H1 (cell line): Measurements from ENCODE around the gene TEX44. TPM values are rescaled to one million over a fixed set of nuclear protein-coding genes. Genes with fewer than 3 reads are reported as not detected.

Experiments used
- EP300 ChIP-seq, 2 experiments: IDR thresholded peaks; 1 replicate in 1 of 2; 2 replicates in 1 of 2; pipeline ENCODE4 v1.6.1; 2011 to 2012; ENCODE audit warnings: low read depth in 2 of 2, low read length in 2 of 2, mild to moderate bottlenecking in 2 of 2, borderline replicate concordance in 1 of 2, inconsistent platforms in 1 of 2, moderate library complexity in 1 of 2
- POLR2A ChIP-seq, 2 experiments: IDR thresholded peaks; 1 replicate in 1 of 2; 2 replicates in 1 of 2; pipeline ENCODE4 v1.6.1; 2011; ENCODE audit warnings: low read depth in 2 of 2, low read length in 2 of 2, mild to moderate bottlenecking in 2 of 2; ENCODE audit errors: control extremely low read depth in 1 of 2
- polyA plus RNA-seq, 7 experiments: library from polyadenylated mRNA; depleted of rRNA in 3 of 7; stranded (reverse) in 5 of 7; unstranded in 2 of 7; fragments of >200 nt in 5 of 7; fragments of 200-250 nt in 2 of 7; gene quantifications; 1 replicate in 5 of 7; 2 replicates in 1 of 7; 4 replicates in 1 of 7; pipeline versions ENCODE4 v1.2.1 to v1.2.3, GENCODE V29; 2011 to 2013; ENCODE audit warnings: missing spikeins in 2 of 7, mixed read lengths in 2 of 7
- total RNA-seq: library from RNA; stranded (reverse); fragmentation: NEBNext Ultra II Directional; extraction: Animal tissue kit (Norgen Biotek cat#: 25700); gene quantifications from 2 replicates; pipeline ENCODE4 v1.2.1, GENCODE V29; 2021
- TF ChIP-seq, protein P1 (sequence below): fragments of 300-600 bp; sonication (generic); IDR thresholded peaks from 2 replicates; pipeline ENCODE4 v1.7.1; 2012; ENCODE audit warnings: low read length, moderate library complexity, mild to moderate bottlenecking, inconsistent platforms; ENCODE audit not compliant: insufficient replicate concordance
- TF ChIP-seq, protein P2 (sequence below): IDR thresholded peaks from 2 replicates; pipeline ENCODE4 v1.6.1; 2012; ENCODE audit warnings: inconsistent platforms

The TEX44 gene
- total and polyA plus RNA-seq, 2 of the 8 experiments (the other 6 are each of a cell fraction or from before 2014, with no cell fraction given), result not detected

DNA sequence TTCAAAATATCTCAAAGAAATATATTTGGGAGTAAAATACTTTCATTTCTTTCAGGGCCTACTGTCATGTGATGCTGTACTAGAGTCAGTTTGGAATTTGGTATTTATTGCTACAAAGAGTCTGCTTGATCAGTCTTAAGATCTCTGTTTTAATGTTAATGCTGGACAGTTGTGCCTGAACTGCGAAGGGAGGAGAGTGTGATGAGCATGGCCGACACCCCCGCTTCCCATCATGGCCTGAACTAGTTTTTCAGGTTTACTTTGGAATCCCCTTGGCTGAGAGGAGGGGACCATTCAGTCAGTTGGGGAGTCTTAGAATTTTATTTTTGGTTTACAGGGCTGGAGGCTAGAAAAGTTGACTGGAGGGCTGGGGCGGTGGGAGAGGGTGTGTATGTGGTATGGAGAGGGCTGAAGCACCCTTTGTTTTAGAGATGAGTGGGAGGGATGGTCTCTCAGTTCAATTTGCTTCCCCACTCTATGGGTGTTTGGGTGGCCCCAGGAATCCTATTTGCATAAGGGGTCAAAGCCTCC, 20.9 kb upstream of the TEX44 start (continued):
- TF ChIP-seq POLR2A (IDR thresholded peaks at IDR 0.05; ENCODE audit: control extremely low read depth in 1 of 2, low read depth in 2 of 2, low read length in 2 of 2), result peak in 1 of 2 experiments; percentile 34; a peak in 2 of 3 replicates
- peak in 1 of 2 experiments; percentile 86; a peak in 1 of 3 replicates for TF ChIP-seq EP300 (IDR thresholded peaks at IDR 0.05; ENCODE audit: borderline replicate concordance in 1 of 2, low read depth in 2 of 2, low read length in 2 of 2)
- TF ChIP-seq, protein P1, sequence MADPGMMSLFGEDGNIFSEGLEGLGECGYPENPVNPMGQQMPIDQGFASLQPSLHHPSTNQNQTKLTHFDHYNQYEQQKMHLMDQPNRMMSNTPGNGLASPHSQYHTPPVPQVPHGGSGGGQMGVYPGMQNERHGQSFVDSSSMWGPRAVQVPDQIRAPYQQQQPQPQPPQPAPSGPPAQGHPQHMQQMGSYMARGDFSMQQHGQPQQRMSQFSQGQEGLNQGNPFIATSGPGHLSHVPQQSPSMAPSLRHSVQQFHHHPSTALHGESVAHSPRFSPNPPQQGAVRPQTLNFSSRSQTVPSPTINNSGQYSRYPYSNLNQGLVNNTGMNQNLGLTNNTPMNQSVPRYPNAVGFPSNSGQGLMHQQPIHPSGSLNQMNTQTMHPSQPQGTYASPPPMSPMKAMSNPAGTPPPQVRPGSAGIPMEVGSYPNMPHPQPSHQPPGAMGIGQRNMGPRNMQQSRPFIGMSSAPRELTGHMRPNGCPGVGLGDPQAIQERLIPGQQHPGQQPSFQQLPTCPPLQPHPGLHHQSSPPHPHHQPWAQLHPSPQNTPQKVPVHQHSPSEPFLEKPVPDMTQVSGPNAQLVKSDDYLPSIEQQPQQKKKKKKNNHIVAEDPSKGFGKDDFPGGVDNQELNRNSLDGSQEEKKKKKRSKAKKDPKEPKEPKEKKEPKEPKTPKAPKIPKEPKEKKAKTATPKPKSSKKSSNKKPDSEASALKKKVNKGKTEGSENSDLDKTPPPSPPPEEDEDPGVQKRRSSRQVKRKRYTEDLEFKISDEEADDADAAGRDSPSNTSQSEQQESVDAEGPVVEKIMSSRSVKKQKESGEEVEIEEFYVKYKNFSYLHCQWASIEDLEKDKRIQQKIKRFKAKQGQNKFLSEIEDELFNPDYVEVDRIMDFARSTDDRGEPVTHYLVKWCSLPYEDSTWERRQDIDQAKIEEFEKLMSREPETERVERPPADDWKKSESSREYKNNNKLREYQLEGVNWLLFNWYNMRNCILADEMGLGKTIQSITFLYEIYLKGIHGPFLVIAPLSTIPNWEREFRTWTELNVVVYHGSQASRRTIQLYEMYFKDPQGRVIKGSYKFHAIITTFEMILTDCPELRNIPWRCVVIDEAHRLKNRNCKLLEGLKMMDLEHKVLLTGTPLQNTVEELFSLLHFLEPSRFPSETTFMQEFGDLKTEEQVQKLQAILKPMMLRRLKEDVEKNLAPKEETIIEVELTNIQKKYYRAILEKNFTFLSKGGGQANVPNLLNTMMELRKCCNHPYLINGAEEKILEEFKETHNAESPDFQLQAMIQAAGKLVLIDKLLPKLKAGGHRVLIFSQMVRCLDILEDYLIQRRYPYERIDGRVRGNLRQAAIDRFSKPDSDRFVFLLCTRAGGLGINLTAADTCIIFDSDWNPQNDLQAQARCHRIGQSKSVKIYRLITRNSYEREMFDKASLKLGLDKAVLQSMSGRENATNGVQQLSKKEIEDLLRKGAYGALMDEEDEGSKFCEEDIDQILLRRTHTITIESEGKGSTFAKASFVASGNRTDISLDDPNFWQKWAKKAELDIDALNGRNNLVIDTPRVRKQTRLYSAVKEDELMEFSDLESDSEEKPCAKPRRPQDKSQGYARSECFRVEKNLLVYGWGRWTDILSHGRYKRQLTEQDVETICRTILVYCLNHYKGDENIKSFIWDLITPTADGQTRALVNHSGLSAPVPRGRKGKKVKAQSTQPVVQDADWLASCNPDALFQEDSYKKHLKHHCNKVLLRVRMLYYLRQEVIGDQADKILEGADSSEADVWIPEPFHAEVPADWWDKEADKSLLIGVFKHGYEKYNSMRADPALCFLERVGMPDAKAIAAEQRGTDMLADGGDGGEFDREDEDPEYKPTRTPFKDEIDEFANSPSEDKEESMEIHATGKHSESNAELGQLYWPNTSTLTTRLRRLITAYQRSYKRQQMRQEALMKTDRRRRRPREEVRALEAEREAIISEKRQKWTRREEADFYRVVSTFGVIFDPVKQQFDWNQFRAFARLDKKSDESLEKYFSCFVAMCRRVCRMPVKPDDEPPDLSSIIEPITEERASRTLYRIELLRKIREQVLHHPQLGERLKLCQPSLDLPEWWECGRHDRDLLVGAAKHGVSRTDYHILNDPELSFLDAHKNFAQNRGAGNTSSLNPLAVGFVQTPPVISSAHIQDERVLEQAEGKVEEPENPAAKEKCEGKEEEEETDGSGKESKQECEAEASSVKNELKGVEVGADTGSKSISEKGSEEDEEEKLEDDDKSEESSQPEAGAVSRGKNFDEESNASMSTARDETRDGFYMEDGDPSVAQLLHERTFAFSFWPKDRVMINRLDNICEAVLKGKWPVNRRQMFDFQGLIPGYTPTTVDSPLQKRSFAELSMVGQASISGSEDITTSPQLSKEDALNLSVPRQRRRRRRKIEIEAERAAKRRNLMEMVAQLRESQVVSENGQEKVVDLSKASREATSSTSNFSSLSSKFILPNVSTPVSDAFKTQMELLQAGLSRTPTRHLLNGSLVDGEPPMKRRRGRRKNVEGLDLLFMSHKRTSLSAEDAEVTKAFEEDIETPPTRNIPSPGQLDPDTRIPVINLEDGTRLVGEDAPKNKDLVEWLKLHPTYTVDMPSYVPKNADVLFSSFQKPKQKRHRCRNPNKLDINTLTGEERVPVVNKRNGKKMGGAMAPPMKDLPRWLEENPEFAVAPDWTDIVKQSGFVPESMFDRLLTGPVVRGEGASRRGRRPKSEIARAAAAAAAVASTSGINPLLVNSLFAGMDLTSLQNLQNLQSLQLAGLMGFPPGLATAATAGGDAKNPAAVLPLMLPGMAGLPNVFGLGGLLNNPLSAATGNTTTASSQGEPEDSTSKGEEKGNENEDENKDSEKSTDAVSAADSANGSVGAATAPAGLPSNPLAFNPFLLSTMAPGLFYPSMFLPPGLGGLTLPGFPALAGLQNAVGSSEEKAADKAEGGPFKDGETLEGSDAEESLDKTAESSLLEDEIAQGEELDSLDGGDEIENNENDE, result no peak
- TF ChIP-seq, protein P2, sequence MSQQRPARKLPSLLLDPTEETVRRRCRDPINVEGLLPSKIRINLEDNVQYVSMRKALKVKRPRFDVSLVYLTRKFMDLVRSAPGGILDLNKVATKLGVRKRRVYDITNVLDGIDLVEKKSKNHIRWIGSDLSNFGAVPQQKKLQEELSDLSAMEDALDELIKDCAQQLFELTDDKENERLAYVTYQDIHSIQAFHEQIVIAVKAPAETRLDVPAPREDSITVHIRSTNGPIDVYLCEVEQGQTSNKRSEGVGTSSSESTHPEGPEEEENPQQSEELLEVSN, result 0 out of 2 replicates have a peak, but pooled peaks have one; percentile 24
- TF ChIP-seq, all 59 proteins: peak for 13
